ENCODE measurements around the gene TIGD3. TPM values are rescaled to one million over a fixed set of nuclear protein-coding genes. Genes with fewer than 3 reads are reported as not detected.

TIGD3 gene
- total RNA-seq, 2 donors from 2014 or later = 0.99 to 1.0 TPM

DNA sequence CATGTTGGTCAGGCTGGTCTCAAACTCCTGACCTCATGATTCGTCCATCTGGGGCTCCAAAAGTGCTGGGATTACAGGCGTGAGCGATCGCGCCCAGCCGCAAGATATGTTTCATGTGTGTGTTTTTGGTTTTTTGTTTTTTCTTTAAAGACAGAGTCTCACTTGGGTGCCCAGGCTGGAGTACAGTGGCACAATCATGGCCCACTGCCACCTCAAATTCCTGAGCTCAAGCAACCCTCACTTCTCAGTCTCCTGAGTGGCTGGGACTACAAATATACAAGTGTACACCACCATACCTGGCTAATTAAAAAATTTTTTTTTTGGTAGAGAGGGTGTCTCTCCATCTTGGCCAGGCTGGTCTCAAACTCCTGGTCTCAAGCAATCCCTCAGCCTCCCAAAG lies 8.4 kb downstream of the TIGD3 start:
- Histone ChIP-seq H3K36me3 (ENCODE audit: control insufficient read depth, insufficient read depth, low read length) (no peaks in the 10 kb centered on the region), H3K27me3 (ENCODE audit: control insufficient read depth, insufficient read depth, low read length, poor library complexity, severe bottlenecking) (no peaks in the 10 kb centered on the region), H3K4me1 (ENCODE audit: control insufficient read depth, insufficient read depth, low read length) (no peaks in the 10 kb centered on the region), H3K27ac (ENCODE audit: low read depth, low read length) (no peak overlapping the region), H3K9ac (ENCODE audit: extremely low read depth, low read length, poor library complexity, severe bottlenecking) (no peak overlapping the region), H3K9me3 (ENCODE audit: control insufficient read depth, low read length) (no peaks in the 10 kb centered on the region), H3K4me3 (ENCODE audit: low read length) (no peak overlapping the region)
- Mint-ChIP-seq H3K4me3 (no peak overlapping the region), H3K27ac (no peak overlapping the region), H3K4me1 (peaks cover 11% of the 10 kb centered on the region), H3K9me3 (no peaks in the 10 kb centered on the region), H3K27me3 (ENCODE audit: insufficient read depth) (peaks cover 10% of the 10 kb centered on the region), H3K36me3 (ENCODE audit: low read depth) (no peaks in the 10 kb centered on the region)
- DNase-seq = no peak
- TF ChIP-seq, protein P1, sequence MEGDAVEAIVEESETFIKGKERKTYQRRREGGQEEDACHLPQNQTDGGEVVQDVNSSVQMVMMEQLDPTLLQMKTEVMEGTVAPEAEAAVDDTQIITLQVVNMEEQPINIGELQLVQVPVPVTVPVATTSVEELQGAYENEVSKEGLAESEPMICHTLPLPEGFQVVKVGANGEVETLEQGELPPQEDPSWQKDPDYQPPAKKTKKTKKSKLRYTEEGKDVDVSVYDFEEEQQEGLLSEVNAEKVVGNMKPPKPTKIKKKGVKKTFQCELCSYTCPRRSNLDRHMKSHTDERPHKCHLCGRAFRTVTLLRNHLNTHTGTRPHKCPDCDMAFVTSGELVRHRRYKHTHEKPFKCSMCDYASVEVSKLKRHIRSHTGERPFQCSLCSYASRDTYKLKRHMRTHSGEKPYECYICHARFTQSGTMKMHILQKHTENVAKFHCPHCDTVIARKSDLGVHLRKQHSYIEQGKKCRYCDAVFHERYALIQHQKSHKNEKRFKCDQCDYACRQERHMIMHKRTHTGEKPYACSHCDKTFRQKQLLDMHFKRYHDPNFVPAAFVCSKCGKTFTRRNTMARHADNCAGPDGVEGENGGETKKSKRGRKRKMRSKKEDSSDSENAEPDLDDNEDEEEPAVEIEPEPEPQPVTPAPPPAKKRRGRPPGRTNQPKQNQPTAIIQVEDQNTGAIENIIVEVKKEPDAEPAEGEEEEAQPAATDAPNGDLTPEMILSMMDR (conservative IDR thresholded peaks at IDR 0.05) = no peak
- 93 to 97% methylated on average over 6 of the region's 6 CpGs for WGBS, 2 experiments (ENCODE audit: insufficient coverage in 1 of 2, insufficient read length in 1 of 2)

DNA sequence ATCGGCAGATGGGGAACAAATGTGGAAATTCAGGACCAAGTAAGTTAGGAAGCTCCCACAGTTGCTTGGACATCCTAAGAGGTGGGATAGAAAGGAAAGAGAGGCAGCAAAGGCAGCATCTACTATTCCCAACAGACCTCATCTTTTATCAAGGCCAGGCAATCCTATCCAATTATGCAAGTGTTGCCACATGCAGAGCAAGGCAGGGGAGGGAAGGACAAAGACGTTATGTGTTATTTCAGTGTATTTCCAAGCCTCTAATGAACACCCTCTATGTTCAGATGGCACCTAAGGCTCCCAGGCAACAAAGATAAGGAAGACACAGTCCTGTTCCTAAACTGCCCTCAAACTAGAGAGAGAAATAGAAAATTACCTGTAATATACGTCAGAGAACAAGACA lies 9.2 kb downstream of the TIGD3 start:
- H3K27me3 Mint-ChIP-seq (ENCODE audit: insufficient read depth) = peaks cover 3% of the 10 kb centered on the region
- no peaks in the 10 kb centered on the region for H3K9me3 ChIP-seq (ENCODE audit: control insufficient read depth, low read length)
- TF ChIP-seq, protein P1 (conservative IDR thresholded peaks at IDR 0.05) = no peak

DNA sequence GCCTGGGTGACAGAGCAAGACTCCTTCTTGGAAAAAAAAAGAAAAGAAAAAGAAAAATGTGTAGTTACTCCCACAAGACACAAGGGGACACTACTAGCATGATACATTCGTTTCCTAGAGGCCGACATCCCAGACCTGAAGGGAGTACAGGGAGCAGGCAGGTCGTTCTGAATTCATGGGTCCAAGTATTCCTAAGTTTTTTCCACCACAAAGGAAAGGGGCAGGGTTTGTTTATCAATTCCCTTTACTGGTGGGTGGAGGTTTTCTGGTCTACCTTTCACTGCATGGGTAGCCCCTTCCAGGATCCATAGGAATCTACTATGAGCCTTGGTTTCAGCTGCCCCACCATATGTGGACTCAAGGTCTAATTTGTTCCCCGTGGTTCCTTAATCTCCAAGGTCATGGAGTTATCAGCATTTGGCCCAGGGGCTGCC lies 11.8 kb downstream of the TIGD3 start:
- Histone ChIP-seq H3K36me3 (ENCODE audit: control insufficient read depth, insufficient read depth, low read length) (no peaks in the 10 kb centered on the region), H3K27me3 (ENCODE audit: control insufficient read depth, insufficient read depth, low read length, poor library complexity, severe bottlenecking) (no peaks in the 10 kb centered on the region), H3K4me1 (ENCODE audit: control insufficient read depth, insufficient read depth, low read length) (peaks cover 3% of the 10 kb centered on the region), H3K4me3 (ENCODE audit: low read length) (no peak overlapping the region), H3K9ac (ENCODE audit: extremely low read depth, low read length, poor library complexity, severe bottlenecking) (no peak overlapping the region), H3K9me3 (ENCODE audit: control insufficient read depth, low read length) (no peaks in the 10 kb centered on the region), H3K27ac (ENCODE audit: low read depth, low read length) (no peak overlapping the region)
- TF ChIP-seq, protein P1 (conservative IDR thresholded peaks at IDR 0.05) = peak; percentile 88
- 16% methylated on average over 4 of the region's 4 CpGs for WGBS, 2 experiments (ENCODE audit: insufficient coverage in 1 of 2, insufficient read length in 1 of 2)
- Mint-ChIP-seq H3K4me3 (no peak overlapping the region), H3K9me3 (no peaks in the 10 kb centered on the region), H3K4me1 (peaks cover 11% of the 10 kb centered on the region), H3K36me3 (ENCODE audit: low read depth) (no peaks in the 10 kb centered on the region), H3K27ac (peak overlapping the region; percentile 55), H3K27me3 (ENCODE audit: insufficient read depth) (peaks cover 1% of the 10 kb centered on the region)
- DNase-seq = peak; percentile 74

More for the DNA sequence above, 9.2 kb downstream of the TIGD3 start:
- Histone ChIP-seq H3K9ac (ENCODE audit: extremely low read depth, low read length, poor library complexity, severe bottlenecking) (no peak overlapping the region), H3K4me1 (ENCODE audit: control insufficient read depth, insufficient read depth, low read length) (no peaks in the 10 kb centered on the region), H3K36me3 (ENCODE audit: control insufficient read depth, insufficient read depth, low read length) (no peaks in the 10 kb centered on the region), H3K27ac (ENCODE audit: low read depth, low read length) (no peak overlapping the region), H3K27me3 (ENCODE audit: control insufficient read depth, insufficient read depth, low read length, poor library complexity, severe bottlenecking) (no peaks in the 10 kb centered on the region), H3K4me3 (ENCODE audit: low read length) (no peak overlapping the region)
- 74 to 100% methylated on average over 1 to 3 of the region's 3 CpGs for WGBS, 2 experiments (ENCODE audit: insufficient coverage in 1 of 2, insufficient read length in 1 of 2)
- peaks cover 11% of the 10 kb centered on the region for H3K4me1 Mint-ChIP-seq
- H3K9me3 Mint-ChIP-seq = no peaks in the 10 kb centered on the region
- DNase-seq = no peak
- no peaks in the 10 kb centered on the region for H3K36me3 Mint-ChIP-seq (ENCODE audit: low read depth)
- no peak overlapping the region for H3K27ac Mint-ChIP-seq
- H3K4me3 Mint-ChIP-seq = no peak overlapping the region

Data from endodermal cell (in vitro differentiated cells).